ENCODE data around the gene SPART.

Gene SPART

GRCh38 chr13:36273431-36273830, 72.8 kb downstream of the SPART start:
- TF ChIP-seq CTCF (conservative IDR thresholded peaks at IDR 0.05; ENCODE audit: low read length), result no peak
- no peak for DNase-seq (ENCODE audit: low read depth)
- no peak overlapping the region for H3K4me3 ChIP-seq (ENCODE audit: low read length)

- TF ChIP-seq CTCF (conservative IDR thresholded peaks at IDR 0.05; ENCODE audit: low read length), result no peak
These were observed 84.2 kb downstream of the SPART start for GRCh38 chr13:36261976-36262375.

GRCh38 chr13:36261011-36261410, 85.2 kb downstream of the SPART start:
- no peak for DNase-seq (ENCODE audit: low read depth)
- TF ChIP-seq CTCF (conservative IDR thresholded peaks at IDR 0.05; ENCODE audit: low read length), result no peak
- H3K4me3 ChIP-seq (ENCODE audit: low read length), result no peak overlapping the region

More at GRCh38 chr13:36261976-36262375, 84.2 kb downstream of the SPART start:
- no peak overlapping the region for H3K4me3 ChIP-seq (ENCODE audit: low read length)
- DNase-seq (ENCODE audit: low read depth), result no peak

GRCh38 chr13:36259361-36260137, 86.6 kb downstream of the SPART start:
- no peak overlapping the region for H3K4me3 ChIP-seq (ENCODE audit: low read length)
- TF ChIP-seq CTCF (conservative IDR thresholded peaks at IDR 0.05; ENCODE audit: low read length), result no peak
- DNase-seq (ENCODE audit: low read depth), result no peak

- no peak for DNase-seq (ENCODE audit: low read depth)
- no peak for TF ChIP-seq CTCF (conservative IDR thresholded peaks at IDR 0.05; ENCODE audit: low read length)
- H3K4me3 ChIP-seq (ENCODE audit: low read length), result no peak overlapping the region
These were observed 87.4 kb downstream of the SPART start for GRCh38 chr13:36258831-36259230.
